ENCODE measurements around the gene KAT2B.

The KAT2B gene

GRCh38 chr3:20185679-20186599 is 145.7 kb downstream of the KAT2B start, which contains the start of gene SGO1:
Gene SGO1, minus strand, starts transcription at chr3:20186206. Its CDS starts 2,179 bp downstream, at chr3:20184027.
- peak within 1 kb of the TSS; percentile 94 for H3K27ac ChIP-seq
- TF ChIP-seq CTCF (IDR thresholded peaks at IDR 0.05): no peak

GRCh38 chr3:20186600-20187004 is 146.4 kb downstream of the KAT2B start:
- H3K27ac ChIP-seq: peak overlapping the region; percentile 94
- TF ChIP-seq CTCF (IDR thresholded peaks at IDR 0.05) (no peak), ZFX (IDR thresholded peaks at IDR 0.05; ENCODE audit: borderline replicate concordance) (no peak)

- peak; percentile 9; the same call in 1 of the 2 replicates for TF ChIP-seq CTCF (IDR thresholded peaks at IDR 0.05)
- no peak for TF ChIP-seq ZFX (IDR thresholded peaks at IDR 0.05; ENCODE audit: borderline replicate concordance)
- no peak overlapping the region for H3K27ac ChIP-seq
These were observed 150.7 kb downstream of the KAT2B start for GRCh38 chr3:20190991-20191390.

GRCh38 chr3:20194793-20195460 is 154.7 kb downstream of the KAT2B start:
- no peak overlapping the region for H3K27ac ChIP-seq
- no peak for TF ChIP-seq CTCF (IDR thresholded peaks at IDR 0.05)
- no peak for TF ChIP-seq ZFX (IDR thresholded peaks at IDR 0.05; ENCODE audit: borderline replicate concordance)

- TF ChIP-seq ZFX (IDR thresholded peaks at IDR 0.05; ENCODE audit: borderline replicate concordance) (no peak), CTCF (IDR thresholded peaks at IDR 0.05) (no peak)
- no peak overlapping the region for H3K27ac ChIP-seq
These were observed 157.5 kb downstream of the KAT2B start for GRCh38 chr3:20197775-20198174.

- TF ChIP-seq CTCF (IDR thresholded peaks at IDR 0.05): no peak
- TF ChIP-seq ZFX (IDR thresholded peaks at IDR 0.05; ENCODE audit: borderline replicate concordance): no peak
- no peak overlapping the region for H3K27ac ChIP-seq
These were observed 160.9 kb downstream of the KAT2B start for GRCh38 chr3:20201143-20201542.
